ENCODE measurements around the gene GPR152.

The GPR152 gene

GRCh38 chr11:67453816-67454732, 1.5 kb upstream of the GPR152 start:
- peaks cover 7% of the 10 kb centered on the region for H3K4me1 ChIP-seq (ENCODE audit: low read length)
- H3K9ac ChIP-seq (ENCODE audit: low read length), result no peak overlapping the region
- TF ChIP-seq CTCF (IDR thresholded peaks at IDR 0.05; ENCODE audit: low read depth, low read length), result no peak
- no peak for TF ChIP-seq EZH2phosphoT487 (IDR thresholded peaks at IDR 0.05; ENCODE audit: low read depth)
- no peak overlapping the region for H3K4me2 ChIP-seq (ENCODE audit: low read length)
- H3K4me3 ChIP-seq (ENCODE audit: low read length), result no peak overlapping the region
- no peak overlapping the region for H3K27ac ChIP-seq (ENCODE audit: low read length)
- H2AFZ ChIP-seq (ENCODE audit: low read depth, low read length), result no peak overlapping the region
- H3K79me2 ChIP-seq (ENCODE audit: low read length), result no peaks in the 10 kb centered on the region
- H3K9me3 ChIP-seq (ENCODE audit: insufficient read depth, low read length), result no peaks in the 10 kb centered on the region; the same call in 1 of the 2 replicates
- no peaks in the 10 kb centered on the region for H3K36me3 ChIP-seq (replicated peaks; ENCODE audit: low read depth, low read length)
- H3K27me3 ChIP-seq (ENCODE audit: low read depth, low read length), result 0 out of 2 replicates have a peak, but pooled peaks cover 2% of the 10 kb centered on the region
- H4K20me1 ChIP-seq (ENCODE audit: insufficient read depth, low read length), result no peaks in the 10 kb centered on the region

- Histone ChIP-seq H4K20me1 (ENCODE audit: insufficient read depth, low read length) (no peaks in the 10 kb centered on the region), H3K27ac (ENCODE audit: low read length) (no peak overlapping the region), H3K9me3 (ENCODE audit: insufficient read depth, low read length) (no peaks in the 10 kb centered on the region), H2AFZ (ENCODE audit: low read depth, low read length) (no peak overlapping the region), H3K4me3 (ENCODE audit: low read length) (no peak overlapping the region), H3K36me3 (replicated peaks; ENCODE audit: low read depth, low read length) (no peaks in the 10 kb centered on the region), H3K4me2 (ENCODE audit: low read length) (no peak overlapping the region), H3K27me3 (ENCODE audit: low read depth, low read length) (0 out of 2 replicates have a peak, but pooled peaks cover 2% of the 10 kb centered on the region), H3K4me1 (ENCODE audit: low read length) (peaks cover 12% of the 10 kb centered on the region), H3K79me2 (ENCODE audit: low read length) (no peaks in the 10 kb centered on the region), H3K9ac (ENCODE audit: low read length) (no peak overlapping the region)
- TF ChIP-seq CTCF (IDR thresholded peaks at IDR 0.05; ENCODE audit: low read depth, low read length) (no peak), EZH2phosphoT487 (IDR thresholded peaks at IDR 0.05; ENCODE audit: low read depth) (no peak)
Measured at GRCh38 chr11:67451658-67451976, 912 bp downstream of the GPR152 start.

DNA sequence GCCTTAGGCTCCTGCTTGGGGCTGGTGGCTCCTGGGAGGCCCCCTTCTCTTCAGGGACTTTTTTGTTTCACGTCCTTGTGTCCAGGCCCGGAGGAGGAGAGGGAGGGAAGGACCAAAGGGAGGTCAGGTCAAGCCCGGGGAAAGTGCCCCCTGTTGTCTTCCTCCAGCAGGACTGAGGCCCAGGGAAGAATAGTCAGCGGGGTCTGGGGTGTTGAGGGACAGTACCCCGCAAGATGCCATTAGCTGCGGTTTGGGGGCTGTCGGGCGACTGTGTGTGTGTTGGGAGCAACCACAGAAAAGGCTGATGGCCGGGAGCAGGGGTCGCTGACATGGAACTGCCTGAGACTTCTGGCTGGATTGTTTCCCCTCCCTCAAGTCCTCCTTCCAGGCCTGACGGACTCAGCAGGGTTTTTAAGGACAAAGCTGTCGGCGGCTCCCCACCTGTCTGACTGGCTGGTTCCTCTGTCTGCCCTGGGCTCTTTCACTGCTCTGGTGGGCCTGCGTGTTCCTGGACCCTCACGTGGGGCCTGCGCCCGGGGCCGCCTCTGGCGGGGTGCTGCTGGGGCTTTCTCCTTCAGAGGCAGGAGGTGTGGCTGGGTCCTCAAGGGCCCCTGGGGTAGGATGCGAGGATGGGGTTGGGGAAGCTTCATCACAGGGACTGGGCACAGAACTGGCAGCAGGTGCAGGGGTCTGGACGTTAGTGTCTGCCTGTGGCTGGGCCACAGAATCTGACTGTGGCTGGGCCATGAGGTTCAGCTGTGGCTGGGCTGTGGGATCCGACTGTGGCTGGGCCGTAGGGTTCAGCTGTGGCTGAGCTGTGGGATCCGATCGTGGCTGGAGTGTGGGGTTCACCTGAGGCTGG, 1.5 kb downstream of the GPR152 start:
- Histone ChIP-seq H3K9me3 (ENCODE audit: insufficient read depth, low read length) (no peaks in the 10 kb centered on the region), H3K27me3 (ENCODE audit: low read depth, low read length) (0 out of 2 replicates have a peak, but pooled peaks cover 2% of the 10 kb centered on the region), H3K9ac (ENCODE audit: low read length) (no peak overlapping the region), H3K4me1 (ENCODE audit: low read length) (peaks cover 18% of the 10 kb centered on the region), H4K20me1 (ENCODE audit: insufficient read depth, low read length) (no peaks in the 10 kb centered on the region), H3K36me3 (replicated peaks; ENCODE audit: low read depth, low read length) (no peaks in the 10 kb centered on the region), H3K27ac (ENCODE audit: low read length) (no peak overlapping the region), H3K4me2 (ENCODE audit: low read length) (no peak overlapping the region), H2AFZ (ENCODE audit: low read depth, low read length) (no peak overlapping the region), H3K79me2 (ENCODE audit: low read length) (no peaks in the 10 kb centered on the region), H3K4me3 (ENCODE audit: low read length) (no peak overlapping the region)
- TF ChIP-seq EZH2phosphoT487 (IDR thresholded peaks at IDR 0.05; ENCODE audit: low read depth) (no peak), CTCF (IDR thresholded peaks at IDR 0.05; ENCODE audit: low read depth, low read length) (no peak)

Data from OCI-LY3 (cell line).